GM19324 (cell line): ENCODE measurements around the gene AMMECR1L.
"Not testable (repeated sequence)": the region's sequence is repeated elsewhere in the genome, so short reads cannot be mapped to it uniquely, and the experiment has no call there.

Source experiments
- ATAC-seq: cut with Tn5 transposase; IDR thresholded peaks from one replicate; pipeline ENCODE4 v1.9.1; 2021; ENCODE audit warnings: mild to moderate bottlenecking, moderate library complexity; ENCODE audit not compliant: unreplicated experiment, low FRiP score

The AMMECR1L gene

DNA sequence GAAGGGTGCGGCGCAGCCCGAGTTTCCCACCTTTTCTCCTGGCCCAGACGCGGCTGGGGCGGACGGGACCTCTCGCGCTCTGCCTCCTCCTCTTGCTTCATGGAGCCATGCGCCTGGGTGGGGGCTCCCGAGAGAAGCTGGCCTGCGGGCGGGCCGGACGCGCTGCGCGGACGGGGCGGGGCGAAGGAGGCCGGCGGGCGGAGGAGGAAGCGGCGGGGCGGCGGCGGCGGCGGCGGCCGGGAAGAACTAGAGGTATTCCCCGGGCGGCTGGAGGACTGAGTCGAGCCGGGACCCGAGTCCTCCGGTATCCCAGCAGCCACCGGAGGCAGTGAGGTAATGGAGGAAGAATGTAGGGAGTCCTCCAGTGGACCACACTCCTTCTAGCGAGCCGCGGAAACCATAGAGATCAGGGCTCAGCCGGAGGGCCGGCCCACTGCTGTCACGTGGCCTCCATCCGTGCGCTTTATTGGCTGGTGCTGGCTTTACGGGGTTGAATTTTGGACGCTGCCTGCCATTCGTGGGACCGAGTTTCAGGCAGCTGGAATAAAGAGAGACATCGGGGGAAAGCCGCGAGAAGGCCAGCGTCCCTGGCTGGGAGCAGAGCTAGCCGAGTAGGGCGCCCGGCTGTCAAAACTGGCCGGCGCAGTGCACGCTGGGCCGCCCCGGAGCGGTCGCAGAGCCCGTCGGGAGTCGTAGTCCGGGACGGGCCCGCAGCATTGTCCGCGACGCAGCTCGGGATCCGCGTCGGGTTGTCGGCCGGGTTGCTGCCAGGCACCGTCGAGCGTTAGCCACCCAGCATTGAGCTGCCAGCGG lies at the start of gene AMMECR1L:
AMMECR1L (minus strand) TSS at position 177 of the 813 bp plus-strand sequence. CDS start 11,722 bp downstream, outside the sequence.
- peak; percentile 95 for ATAC-seq

DNA sequence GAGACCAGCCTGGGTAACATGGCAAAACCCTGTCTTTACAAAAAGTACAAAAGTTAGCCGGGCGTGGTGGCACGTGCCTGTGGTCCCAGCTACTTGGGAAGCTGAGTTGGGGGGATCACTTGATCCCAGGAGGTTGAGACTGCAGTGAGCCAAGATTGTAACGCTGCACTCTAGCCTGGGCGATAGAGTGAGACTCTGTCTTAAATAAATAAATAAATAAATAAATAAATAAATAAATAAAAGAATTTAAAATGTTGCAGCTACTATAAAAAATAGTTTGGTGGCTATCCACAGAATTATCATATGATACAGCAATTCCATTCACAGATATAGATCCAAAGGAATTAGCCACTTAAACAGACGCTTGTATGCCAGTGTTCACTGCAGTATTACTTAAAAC lies 49.6 kb upstream of the AMMECR1L start:
- no peak for ATAC-seq

DNA sequence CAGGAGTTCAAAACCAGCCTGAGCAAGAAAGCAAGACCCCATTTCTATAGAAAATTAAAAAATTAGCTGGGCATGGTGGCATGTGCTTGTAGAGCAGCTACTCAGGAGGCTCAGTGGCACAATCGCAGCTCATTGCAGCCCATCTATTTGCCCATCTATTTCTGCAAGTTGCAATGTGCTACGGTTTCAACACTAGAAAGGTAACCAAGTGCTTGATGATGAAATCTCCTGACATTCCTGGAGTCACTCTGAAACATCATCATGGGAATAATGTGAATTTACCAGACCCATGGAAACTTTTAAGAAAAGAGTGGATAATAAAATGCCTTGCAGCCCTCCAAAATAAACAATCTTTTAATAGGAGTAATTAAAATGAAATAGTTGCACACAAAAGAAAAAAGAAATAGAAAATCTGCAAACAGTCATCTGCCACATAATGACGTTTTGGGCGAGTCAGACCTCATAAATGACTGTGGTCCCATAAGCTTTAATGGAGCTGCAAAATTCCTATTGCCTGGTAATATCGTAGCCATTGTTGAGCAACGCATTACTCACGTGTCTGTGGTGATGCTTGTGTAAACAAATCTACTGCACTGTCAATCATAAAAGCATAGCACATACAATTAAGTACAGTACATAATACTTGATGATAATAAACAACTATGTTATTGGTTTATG lies 46.6 kb upstream of the AMMECR1L start:
- ATAC-seq = no peak

DNA sequence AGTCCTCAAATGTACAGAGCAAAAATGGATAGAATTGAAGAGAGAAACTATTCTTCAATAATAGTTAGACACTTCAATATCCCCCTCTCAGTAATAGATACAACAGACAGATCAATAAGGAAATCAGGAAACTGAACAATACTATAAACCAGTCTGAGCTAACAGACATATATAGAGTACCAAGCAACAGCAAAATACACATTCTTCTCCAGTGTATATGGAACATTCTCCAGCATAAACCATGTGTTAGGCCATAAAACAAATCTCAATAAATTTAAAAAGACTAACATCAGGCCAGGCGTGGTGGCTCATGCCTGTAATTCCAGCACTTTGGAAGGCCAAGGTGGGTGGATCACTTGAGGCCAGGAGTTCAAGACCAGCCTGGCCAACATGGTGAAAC lies 43.7 kb upstream of the AMMECR1L start:
- no peak for ATAC-seq

DNA sequence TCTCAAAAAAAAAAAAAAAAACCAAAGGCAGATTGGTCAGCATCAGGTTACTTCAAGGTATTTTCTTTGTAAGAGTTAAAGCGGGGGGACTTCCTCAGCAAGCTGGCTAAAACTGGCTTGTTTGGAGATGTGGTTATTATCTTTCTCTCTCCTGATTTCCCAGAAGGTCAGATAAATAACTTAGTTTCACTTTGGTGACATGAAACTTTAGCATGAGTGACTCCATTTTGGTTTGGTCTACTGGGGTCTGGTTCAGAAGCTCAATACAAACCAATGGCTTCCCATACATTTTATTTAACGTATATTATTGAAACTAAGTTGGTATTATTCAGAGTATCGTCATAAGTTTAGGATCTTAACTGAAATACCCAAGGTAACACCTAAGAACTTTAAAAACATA lies 41.6 kb upstream of the AMMECR1L start:
- no peak for ATAC-seq

DNA sequence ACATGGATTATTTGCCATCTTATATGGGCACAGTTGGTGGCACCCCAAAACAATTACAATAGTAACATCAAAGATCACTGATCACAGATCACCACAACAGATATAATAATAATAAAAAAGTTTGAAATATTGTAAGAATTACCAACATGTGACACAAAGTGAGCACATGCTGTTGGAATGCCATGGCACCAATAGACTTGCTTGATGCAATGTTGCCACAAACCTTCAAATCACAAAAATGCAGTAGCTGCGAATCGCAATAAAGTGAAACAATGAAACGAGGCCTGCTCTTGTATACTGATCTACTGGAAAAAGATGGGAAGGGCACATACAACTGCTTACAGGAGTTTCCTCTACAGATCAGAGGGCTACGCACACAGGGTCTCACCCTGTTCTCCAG lies 32.2 kb upstream of the AMMECR1L start:
- ATAC-seq = no peak

DNA sequence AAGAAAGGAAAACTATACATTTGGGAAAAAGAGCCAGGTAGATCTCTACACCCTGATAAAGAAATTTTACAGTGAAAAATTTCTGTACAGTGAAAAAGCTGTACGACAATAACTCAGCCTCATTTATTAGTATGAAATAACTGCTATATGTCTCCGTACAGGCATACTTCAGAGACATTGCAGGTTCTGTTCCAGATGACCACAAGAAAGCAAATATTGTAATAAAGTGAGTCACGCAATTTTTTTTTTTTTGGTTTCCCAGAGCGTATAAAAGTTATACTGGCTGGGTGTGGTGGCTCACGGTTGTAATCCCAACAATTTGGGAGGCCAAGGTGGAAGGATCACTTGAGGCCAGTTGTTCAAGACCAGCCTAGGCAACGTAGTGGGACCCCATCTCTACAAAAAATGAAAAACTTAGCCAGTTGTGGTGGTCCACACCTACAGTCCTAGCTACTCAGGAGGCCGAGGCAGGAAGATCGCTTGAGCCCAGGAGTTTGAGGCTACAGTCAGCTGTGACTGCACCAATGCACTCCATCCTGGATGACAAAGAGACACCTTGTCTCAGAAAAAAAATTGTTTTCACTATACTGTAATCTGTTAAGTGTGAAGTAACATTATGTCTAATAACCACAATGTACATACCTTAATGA lies 28.2 kb upstream of the AMMECR1L start:
- ATAC-seq = no peak

DNA sequence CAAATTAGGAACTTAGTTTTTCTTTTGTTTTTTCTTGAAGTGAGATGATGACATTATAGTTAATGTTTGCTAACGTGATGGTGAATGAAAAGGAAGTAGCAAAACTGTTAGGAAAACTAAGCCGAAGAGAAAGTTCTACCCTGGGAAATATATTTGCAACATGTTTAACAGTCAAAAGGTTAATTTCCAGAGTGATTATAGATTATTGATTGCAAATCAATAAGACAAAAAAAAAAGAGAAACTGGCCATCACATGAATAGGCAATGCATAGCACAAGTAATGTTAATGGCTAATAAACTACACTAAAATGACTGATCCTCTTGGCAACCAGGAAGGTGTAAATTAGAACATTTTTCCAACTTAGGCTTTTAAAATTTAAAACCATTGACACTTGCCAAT lies 26.0 kb upstream of the AMMECR1L start:
- ATAC-seq = no peak

DNA sequence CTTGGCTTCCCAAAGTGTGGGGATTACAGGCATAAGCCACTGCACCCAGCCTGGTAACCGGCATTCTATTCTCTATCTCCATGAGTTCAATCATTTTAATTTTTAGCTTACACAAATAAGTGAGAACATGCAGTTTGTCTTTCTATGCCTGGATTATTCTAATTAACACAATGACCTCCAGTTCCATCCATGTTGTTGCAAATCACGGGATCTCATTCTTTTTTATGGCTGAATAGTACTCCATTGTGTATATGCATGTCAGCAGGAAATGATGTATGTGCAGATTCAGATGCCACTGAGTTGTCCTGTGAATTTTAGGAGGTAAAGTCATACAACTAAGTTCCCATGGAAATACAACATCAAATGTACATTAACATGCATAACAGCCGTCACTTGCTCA lies 24.7 kb upstream of the AMMECR1L start:
- no peak for ATAC-seq

DNA sequence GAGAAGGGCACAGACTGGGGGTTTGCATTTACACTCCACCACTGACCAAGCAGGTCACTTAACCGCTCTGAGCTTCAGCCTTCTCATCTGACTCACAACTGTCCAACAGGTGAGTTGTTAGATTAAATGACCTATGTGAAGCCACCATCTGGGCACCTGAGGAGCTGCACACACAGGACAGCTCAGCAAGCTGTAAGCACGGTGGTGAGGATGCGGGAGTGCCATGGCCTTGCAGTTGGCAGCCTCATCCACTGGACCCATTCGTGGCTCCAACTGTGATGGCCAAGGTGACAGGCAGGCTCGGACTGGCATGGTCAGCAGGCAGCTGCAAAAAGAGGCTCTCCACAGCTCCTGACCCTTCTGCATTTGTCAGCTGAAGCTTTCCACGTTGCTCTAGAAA lies 23.3 kb upstream of the AMMECR1L start:
- no peak for ATAC-seq

DNA sequence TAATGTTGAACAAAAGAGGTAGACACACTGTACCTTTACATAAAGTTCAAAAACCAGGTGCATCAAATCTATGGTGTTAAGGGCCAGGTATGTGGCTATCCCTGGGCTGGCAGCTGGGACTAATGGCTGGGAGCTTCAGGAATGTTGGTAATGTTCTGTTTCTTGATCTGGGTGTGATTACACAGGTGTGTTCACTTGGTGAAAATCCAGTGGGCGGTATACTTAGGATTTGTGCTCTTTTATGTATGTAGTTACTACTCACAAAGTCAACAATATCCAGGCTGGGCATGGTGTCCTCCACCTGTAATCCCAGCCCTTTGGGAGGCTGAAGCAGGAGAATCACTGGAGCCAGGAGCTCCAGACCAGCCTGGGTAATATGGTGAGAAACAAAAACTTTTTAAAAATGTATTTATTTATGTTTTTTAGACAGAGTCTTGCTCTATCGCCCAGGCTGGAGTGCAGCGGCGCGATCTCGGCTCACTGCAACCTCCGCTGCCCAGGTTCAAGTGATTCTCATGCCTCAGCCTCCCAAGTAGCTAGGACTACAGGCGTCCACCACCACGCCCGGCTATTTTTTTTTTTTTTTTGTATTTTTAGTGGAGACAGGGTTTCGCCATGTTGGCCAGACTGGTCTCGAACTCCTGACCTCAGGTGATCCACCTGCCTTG lies 22.1 kb upstream of the AMMECR1L start:
- not testable (repeated sequence) for ATAC-seq

DNA sequence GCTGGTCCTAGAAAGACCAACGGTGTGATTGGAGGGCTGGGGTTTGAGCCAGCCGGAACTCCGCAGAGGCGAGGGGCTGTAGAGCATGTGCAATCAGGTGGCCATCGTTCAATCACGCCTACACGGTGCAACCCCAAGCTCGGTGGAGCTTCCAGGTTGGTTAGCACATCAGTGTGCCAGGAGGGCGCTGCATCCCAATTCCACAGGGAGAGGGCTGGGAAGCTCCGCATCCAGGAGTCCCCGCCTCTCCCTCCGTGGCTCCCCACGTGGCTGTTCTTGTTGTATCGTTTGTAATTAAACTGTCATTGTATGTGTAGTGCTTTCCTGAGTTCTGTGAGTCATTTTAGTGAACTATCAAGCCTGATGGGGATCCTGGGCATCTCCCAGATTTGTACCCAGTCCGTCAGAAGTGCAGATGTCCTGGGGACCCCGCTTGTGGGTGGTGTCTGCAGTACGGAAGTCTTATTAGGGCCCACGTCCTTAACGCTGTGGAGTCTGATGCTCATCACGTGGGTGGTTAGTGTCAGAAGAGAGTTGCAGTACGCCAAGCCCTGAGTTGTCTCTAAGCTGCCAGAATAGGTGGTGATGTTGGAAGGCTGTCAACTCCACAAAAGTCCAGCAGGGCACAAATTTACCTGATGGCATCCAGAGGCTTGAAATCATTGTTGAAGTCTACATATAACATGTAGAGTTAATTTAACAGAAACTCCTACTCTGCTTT lies 20.6 kb upstream of the AMMECR1L start:
- no peak for ATAC-seq

DNA sequence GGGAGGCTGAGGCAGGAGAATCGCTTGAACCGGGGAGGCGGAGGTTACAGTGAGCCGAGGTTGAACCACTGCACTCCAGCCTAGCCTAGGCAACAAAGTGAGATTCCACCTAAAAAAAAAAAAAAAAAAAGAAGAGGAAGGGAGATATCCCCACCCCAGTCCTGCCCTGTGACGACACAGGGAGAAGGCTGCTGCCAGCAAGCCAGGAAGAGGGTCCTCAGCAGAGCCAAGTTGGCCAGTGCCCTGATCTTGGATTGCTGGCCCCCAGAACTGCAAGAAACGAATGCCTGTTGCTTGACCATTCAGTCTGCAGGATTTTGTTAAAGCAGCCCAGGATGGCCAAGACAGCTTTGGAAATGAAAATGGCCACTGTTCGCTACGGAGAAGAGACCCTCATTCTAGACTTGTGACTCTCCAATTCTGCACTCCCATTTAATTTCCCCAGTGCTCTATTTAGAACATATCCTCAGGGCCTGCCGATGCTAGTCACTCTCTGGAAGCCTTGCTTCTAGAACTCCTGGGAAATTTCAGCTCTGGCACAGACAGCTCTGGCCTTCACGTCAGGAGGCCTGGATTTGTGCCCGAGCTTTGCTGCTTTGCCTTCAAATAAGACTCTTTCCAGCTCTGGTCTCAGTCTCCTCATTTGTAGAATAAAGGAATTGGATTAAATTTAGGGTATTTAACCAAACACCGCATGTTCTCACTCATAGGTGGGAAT lies 15.7 kb upstream of the AMMECR1L start:
- no peak for ATAC-seq

DNA sequence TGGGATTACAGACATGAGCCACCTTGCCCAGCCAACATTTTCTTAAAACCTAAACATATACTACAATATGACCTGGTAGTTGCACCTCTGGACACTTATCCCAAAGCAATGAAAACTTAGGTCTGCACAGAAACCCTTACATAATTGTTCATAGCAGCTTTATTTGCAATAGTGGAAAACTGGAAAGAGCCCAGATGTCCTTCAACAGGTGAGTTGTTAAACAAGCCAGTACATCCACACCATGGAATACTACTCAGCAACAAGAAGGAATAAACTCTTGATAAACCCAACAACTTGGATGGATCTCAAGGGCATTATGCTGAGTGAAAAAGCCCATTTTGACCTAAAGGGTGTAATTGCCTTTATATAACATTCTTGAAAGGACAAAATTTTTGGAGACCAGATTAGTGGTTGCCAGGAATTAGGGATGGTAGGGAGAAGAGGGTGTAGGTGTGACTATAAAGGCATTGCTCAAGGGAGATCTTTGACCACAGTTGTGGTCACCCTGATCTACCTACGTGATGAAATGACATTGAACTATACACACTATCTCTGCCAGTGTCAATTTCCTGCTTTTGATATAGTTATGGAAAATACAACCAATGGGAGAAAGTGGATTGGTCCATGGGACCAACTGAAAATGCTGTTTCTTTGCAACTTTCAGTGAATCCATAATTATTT lies 11.9 kb upstream of the AMMECR1L start:
- no peak for ATAC-seq

DNA sequence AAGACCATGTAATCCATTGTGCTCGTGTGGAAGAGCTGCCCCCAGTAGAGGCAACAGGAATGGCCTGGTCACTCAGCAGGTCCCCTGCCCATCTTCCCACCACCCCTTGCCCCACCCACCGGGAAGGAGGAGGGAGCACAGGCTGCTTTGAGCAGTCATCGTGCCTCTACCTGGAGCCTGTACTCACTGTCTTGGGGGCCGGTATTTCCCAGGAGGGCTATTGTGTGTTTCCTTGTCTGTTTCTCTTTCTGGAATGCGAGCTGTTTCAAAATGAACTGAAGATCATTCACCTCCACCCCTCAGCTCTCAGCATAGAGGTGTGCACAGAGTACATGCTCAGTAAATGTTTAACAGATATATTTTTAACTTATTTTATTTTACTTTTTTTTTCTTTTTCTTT lies 7.7 kb upstream of the AMMECR1L start:
- no peak for ATAC-seq

DNA sequence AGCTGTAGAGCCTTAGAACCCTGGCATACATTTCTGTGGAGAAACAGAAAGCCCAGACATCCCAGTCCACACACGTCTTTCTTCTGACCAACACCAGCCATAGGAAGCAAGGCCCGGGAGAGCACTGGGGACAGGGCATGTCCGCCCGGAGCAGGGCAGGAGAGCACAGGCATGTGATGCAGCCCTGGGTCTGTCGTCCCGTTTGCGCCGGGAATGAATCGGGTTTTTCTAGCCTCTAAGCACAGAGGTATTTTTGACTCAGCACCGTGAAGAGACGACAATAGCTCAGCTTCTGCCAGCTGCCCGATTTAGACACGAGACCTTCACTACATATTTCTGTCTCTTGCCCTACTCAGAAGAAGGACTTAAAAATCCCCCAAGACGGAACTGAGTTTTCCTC lies 7.3 kb upstream of the AMMECR1L start:
- no peak for ATAC-seq

DNA sequence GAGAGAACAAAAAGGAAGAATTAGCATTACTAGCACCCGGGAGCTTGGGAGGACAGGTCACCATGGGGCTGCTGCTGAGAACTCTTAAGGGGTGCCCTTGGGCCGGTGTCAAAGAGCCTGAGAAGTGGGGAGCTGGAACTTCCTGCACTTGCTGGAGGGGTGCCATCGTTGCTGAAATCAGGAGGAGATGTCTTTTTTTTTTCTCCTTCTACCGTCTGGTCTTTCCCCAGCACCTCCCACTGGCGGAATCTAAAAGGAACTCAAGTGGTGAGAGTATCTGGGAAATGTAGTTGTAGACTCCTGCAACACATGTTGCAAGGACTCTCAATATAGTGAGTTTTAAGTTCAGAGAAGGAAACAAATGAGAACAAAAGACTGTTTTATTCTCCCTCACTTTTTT lies 6.1 kb upstream of the AMMECR1L start:
- ATAC-seq = no peak

DNA sequence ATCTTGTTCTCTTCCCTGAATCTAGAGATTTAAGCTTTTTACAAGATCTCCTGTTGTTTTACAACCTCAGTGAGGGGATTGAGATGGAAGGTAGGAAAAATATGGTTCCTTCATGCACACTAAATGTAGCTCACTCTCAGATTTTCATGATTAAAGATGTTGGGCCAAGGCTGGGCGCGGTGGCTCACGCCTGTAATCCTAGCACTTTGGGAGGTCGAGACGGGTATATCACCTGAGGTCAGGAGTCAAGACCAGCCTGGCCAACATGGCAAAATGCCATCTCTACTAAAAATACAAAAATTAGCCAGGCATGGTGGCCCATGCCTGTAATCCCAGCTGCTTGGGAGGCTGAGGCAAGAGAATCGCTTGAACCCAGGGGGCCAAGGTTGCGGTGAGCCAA lies 5.0 kb upstream of the AMMECR1L start:
- ATAC-seq = not testable (repeated sequence)

DNA sequence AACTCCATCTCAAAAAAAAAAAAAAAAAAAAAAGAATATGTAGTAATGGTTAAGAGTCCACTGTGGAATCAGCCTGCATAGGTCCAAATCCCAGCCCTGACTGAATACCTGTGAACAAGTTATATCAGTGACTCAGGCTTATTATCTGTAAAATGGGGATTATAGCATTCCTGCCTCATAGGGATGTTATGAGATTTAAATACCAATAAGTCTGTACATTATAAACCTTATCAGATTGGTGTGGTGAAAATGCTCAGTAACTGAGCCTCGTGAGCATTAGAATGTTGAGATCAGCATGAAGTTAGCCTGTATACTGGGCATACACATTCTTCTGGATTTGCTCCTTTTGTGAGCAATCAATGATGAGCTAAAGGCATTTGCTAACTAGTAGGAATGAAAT lies 3.0 kb upstream of the AMMECR1L start:
- no peak for ATAC-seq
